GM12892 (cell line): ENCODE measurements around the gene ACACB.

Experiments used
- POLR2A ChIP-seq: IDR thresholded peaks from 2 replicates; pipeline ENCODE4 v1.6.1; 2011; ENCODE audit warnings: low read depth, low read length, control low read depth
- POLR2AphosphoS5 ChIP-seq: IDR thresholded peaks from 2 replicates; pipeline ENCODE4 v1.6.1; 2011; ENCODE audit warnings: low read depth, low read length, control low read depth
- TAF1 ChIP-seq: IDR thresholded peaks from 2 replicates; pipeline ENCODE4 v1.6.1; 2011; ENCODE audit warnings: low read depth, mild to moderate bottlenecking, control low read depth, low read length, borderline replicate concordance

GRCh38 chr12:109131154-109132050 is 15.0 kb downstream of the ACACB start:
- no peak for TF ChIP-seq POLR2A
- no peak for TF ChIP-seq TAF1
- TF ChIP-seq POLR2AphosphoS5, result no peak
